ENCODE data around the gene TMEM200C. TPM values are rescaled to one million over a fixed set of nuclear protein-coding genes. Genes with fewer than 3 reads are reported as not detected.

Gene TMEM200C
- polyA plus RNA-seq, 3 donors, result not detected

- no peak for DNase-seq
- peaks cover 16 to 42% (median 28%) of the 10 kb centered on the region in 3 donors for H3K27me3 Mint-ChIP-seq (ENCODE audit: low read depth in 3 of 3)
- WGBS (ENCODE audit: insufficient coverage), result 87% methylated on average over 9 of the region's 10 CpGs
Measured at GRCh38 chr18:5903386-5903785, 8.1 kb upstream of the TMEM200C start.

GRCh38 chr18:5900262-5900661, 4.9 kb upstream of the TMEM200C start:
- peaks cover 0 to 2% of the 10 kb centered on the region in 2 donors for H3K4me1 ChIP-seq (ENCODE audit: control insufficient read depth in 1 of 2, insufficient read depth in 2 of 2, low read length in 2 of 2)
- H3K36me3 Mint-ChIP-seq, result no peaks in the 10 kb centered on the region
- H2AFZ ChIP-seq (ENCODE audit: insufficient read depth, low read depth, low read length, poor library complexity, severe bottlenecking), result no peak overlapping the region
- WGBS (ENCODE audit: insufficient coverage), result 93% methylated on average over 4 of the region's 6 CpGs
- no peak overlapping the region for H3K4me3 Mint-ChIP-seq
- no peak for DNase-seq
- H3K9me3 Mint-ChIP-seq, result peaks cover 0 to 2% (median 0%) of the 10 kb centered on the region in 7 donors
- H3K79me2 ChIP-seq (ENCODE audit: insufficient read depth, low read length), result no peaks in the 10 kb centered on the region
- TF ChIP-seq, protein P1, sequence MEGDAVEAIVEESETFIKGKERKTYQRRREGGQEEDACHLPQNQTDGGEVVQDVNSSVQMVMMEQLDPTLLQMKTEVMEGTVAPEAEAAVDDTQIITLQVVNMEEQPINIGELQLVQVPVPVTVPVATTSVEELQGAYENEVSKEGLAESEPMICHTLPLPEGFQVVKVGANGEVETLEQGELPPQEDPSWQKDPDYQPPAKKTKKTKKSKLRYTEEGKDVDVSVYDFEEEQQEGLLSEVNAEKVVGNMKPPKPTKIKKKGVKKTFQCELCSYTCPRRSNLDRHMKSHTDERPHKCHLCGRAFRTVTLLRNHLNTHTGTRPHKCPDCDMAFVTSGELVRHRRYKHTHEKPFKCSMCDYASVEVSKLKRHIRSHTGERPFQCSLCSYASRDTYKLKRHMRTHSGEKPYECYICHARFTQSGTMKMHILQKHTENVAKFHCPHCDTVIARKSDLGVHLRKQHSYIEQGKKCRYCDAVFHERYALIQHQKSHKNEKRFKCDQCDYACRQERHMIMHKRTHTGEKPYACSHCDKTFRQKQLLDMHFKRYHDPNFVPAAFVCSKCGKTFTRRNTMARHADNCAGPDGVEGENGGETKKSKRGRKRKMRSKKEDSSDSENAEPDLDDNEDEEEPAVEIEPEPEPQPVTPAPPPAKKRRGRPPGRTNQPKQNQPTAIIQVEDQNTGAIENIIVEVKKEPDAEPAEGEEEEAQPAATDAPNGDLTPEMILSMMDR (IDR thresholded peaks at IDR 0.05), result no peak
- H3K27ac ChIP-seq (ENCODE audit: low read depth in 1 of 2, low read length in 2 of 2), result no peak overlapping the region
- no peak overlapping the region for H3K4me2 ChIP-seq (replicated peaks; ENCODE audit: extremely low read depth, low read length, poor library complexity, severe bottlenecking)
- peaks cover 0 to 7% of the 10 kb centered on the region in 2 donors for H3K9me3 ChIP-seq (replicated peaks in 1 of 2; ENCODE audit: control insufficient read depth in 1 of 2, insufficient read depth in 1 of 2, low read length in 2 of 2)
- H4K20me1 ChIP-seq (ENCODE audit: insufficient read depth, low read length), result no peaks in the 10 kb centered on the region
- H3K27me3 ChIP-seq (ENCODE audit: control insufficient read depth in 2 of 2, insufficient read depth in 2 of 2, low read length in 2 of 2), result peaks cover 57 to 61% of the 10 kb centered on the region in 2 donors
- intact Hi-C loops (cut with micrococcal nuclease), result loop anchor here in 1 of 2 donors (10.0 kb wide), 1 partner anchor 65 kb away; no protein-coding TSS in a partner anchor
- H3K27ac Mint-ChIP-seq, result no peak overlapping the region
- no peak overlapping the region for H3K4me3 ChIP-seq (replicated peaks in 1 of 3; ENCODE audit: low read depth in 2 of 3, low read length in 3 of 3)
- no peaks in the 10 kb centered on the region for H3K36me3 ChIP-seq (replicated peaks in 1 of 2; ENCODE audit: control insufficient read depth in 1 of 2, insufficient read depth in 2 of 2, low read length in 2 of 2)
- no peak overlapping the region for H3K9ac ChIP-seq (ENCODE audit: insufficient read depth, low read length, poor library complexity, severe bottlenecking)
- H3K4me1 Mint-ChIP-seq, result no peaks in the 10 kb centered on the region
- H3K27me3 Mint-ChIP-seq (ENCODE audit: low read depth in 3 of 3), result peaks cover 41 to 63% (median 45%) of the 10 kb centered on the region in 3 donors

More at GRCh38 chr18:5903386-5903785, 8.1 kb upstream of the TMEM200C start:
- no peak overlapping the region for H3K9ac ChIP-seq (ENCODE audit: insufficient read depth, low read length, poor library complexity, severe bottlenecking)
- H3K4me3 ChIP-seq (replicated peaks in 1 of 3; ENCODE audit: low read depth in 2 of 3, low read length in 3 of 3), result no peak overlapping the region
- H4K20me1 ChIP-seq (ENCODE audit: insufficient read depth, low read length), result no peaks in the 10 kb centered on the region
- no peaks in the 10 kb centered on the region for H3K9me3 ChIP-seq (replicated peaks in 1 of 2; ENCODE audit: control insufficient read depth in 1 of 2, insufficient read depth in 1 of 2, low read length in 2 of 2)
- Mint-ChIP-seq H3K27ac (no peak overlapping the region), H3K9me3 (peaks cover 0 to 2% (median 0%) of the 10 kb centered on the region in 7 donors), H3K36me3 (no peaks in the 10 kb centered on the region), H3K4me3 (no peak overlapping the region), H3K4me1 (no peaks in the 10 kb centered on the region)
- TF ChIP-seq, protein P1 (IDR thresholded peaks at IDR 0.05), result no peak
- no peaks in the 10 kb centered on the region for H3K79me2 ChIP-seq (ENCODE audit: insufficient read depth, low read length)
- no peak overlapping the region for H3K4me2 ChIP-seq (replicated peaks; ENCODE audit: extremely low read depth, low read length, poor library complexity, severe bottlenecking)
- H3K27ac ChIP-seq (ENCODE audit: low read depth in 1 of 2, low read length in 2 of 2), result no peak overlapping the region
- peaks cover 36 to 41% of the 10 kb centered on the region in 2 donors for H3K27me3 ChIP-seq (ENCODE audit: control insufficient read depth in 2 of 2, insufficient read depth in 2 of 2, low read length in 2 of 2)
- no peaks in the 10 kb centered on the region for H3K4me1 ChIP-seq (ENCODE audit: control insufficient read depth in 1 of 2, insufficient read depth in 2 of 2, low read length in 2 of 2)
- no peak overlapping the region for H2AFZ ChIP-seq (ENCODE audit: insufficient read depth, low read depth, low read length, poor library complexity, severe bottlenecking)
- intact Hi-C loops (cut with micrococcal nuclease), result loop anchor here in 1 of 2 donors (10.0 kb wide), 1 partner anchor 61 kb away; no protein-coding TSS in a partner anchor
- no peaks in the 10 kb centered on the region for H3K36me3 ChIP-seq (replicated peaks in 1 of 2; ENCODE audit: control insufficient read depth in 1 of 2, insufficient read depth in 2 of 2, low read length in 2 of 2)

Measured in CD14-positive monocyte (primary cell).